H1 (cell line): Measurements from ENCODE around the gene CFAP221. TPM values are rescaled to one million over a fixed set of nuclear protein-coding genes. Genes with fewer than 3 reads are reported as not detected.

Source experiments
- EP300 ChIP-seq, 2 experiments: IDR thresholded peaks; 1 replicate in 1 of 2; 2 replicates in 1 of 2; pipeline ENCODE4 v1.6.1; 2011 to 2012; ENCODE audit warnings: low read depth in 2 of 2, low read length in 2 of 2, mild to moderate bottlenecking in 2 of 2, borderline replicate concordance in 1 of 2, inconsistent platforms in 1 of 2, moderate library complexity in 1 of 2
- EZH2 ChIP-seq: fragments of 200-600 bp; sonication (generic); IDR thresholded peaks from 2 replicates; pipeline ENCODE4 v1.7.1; 2012; ENCODE audit warnings: low read depth, mild to moderate bottlenecking, moderate library complexity, low read length, inconsistent platforms; ENCODE audit not compliant: severe bottlenecking
- FOSL1 ChIP-seq: IDR thresholded peaks from 2 replicates; pipeline ENCODE4 v1.6.1; 2011; ENCODE audit warnings: mild to moderate bottlenecking, low read depth, low read length, moderate library complexity; ENCODE audit not compliant: insufficient read depth
- JUND ChIP-seq: IDR thresholded peaks from 2 replicates; pipeline ENCODE4 v1.6.1; 2011; ENCODE audit warnings: mild to moderate bottlenecking, improper control_type of control experiment, low read length
- RAD21 ChIP-seq, 2 experiments: IDR thresholded peaks in 1 of 2; conservative IDR thresholded peaks in 1 of 2; 2 replicates each; pipeline ENCODE4 v1.6.1; 2011; ENCODE audit warnings: low read depth in 2 of 2, low read length in 2 of 2, improper control_type of control experiment in 1 of 2, inconsistent platforms in 1 of 2, mild to moderate bottlenecking in 1 of 2, moderate library complexity in 1 of 2
- USF2 ChIP-seq: IDR thresholded peaks from 2 replicates; pipeline ENCODE4 v1.6.1; 2011; ENCODE audit warnings: low read length, improper control_type of control experiment
- polyA plus RNA-seq, 7 experiments: library from polyadenylated mRNA; depleted of rRNA in 3 of 7; stranded (reverse) in 5 of 7; unstranded in 2 of 7; fragments of >200 nt in 5 of 7; fragments of 200-250 nt in 2 of 7; gene quantifications; 1 replicate in 5 of 7; 2 replicates in 1 of 7; 4 replicates in 1 of 7; pipeline versions ENCODE4 v1.2.1 to v1.2.3, GENCODE V29; 2011 to 2013; ENCODE audit warnings: missing spikeins in 2 of 7, mixed read lengths in 2 of 7
- total RNA-seq: library from RNA; stranded (reverse); fragmentation: NEBNext Ultra II Directional; extraction: Animal tissue kit (Norgen Biotek cat#: 25700); gene quantifications from 2 replicates; pipeline ENCODE4 v1.2.1, GENCODE V29; 2021

The CFAP221 gene
- total and polyA plus RNA-seq, 2 of the 8 experiments (the other 6 are each of a cell fraction or from before 2014, with no cell fraction given) = 0.14 to 0.71 TPM

GRCh38 chr2:119696005-119696404, 151.8 kb downstream of the CFAP221 start (continued):
- TF ChIP-seq EP300 (IDR thresholded peaks at IDR 0.05; ENCODE audit: borderline replicate concordance in 1 of 2, low read depth in 2 of 2, low read length in 2 of 2) = no peak
- no peak for TF ChIP-seq FOSL1
- no peak for TF ChIP-seq JUND
- TF ChIP-seq USF2 = no peak
- no peak for TF ChIP-seq RAD21 (IDR thresholded peaks at IDR 0.05 in 1 of 2, conservative IDR thresholded peaks at IDR 0.05 in 1 of 2; ENCODE audit: low read depth in 2 of 2, low read length in 2 of 2)
- TF ChIP-seq EZH2 = no peak
